Measurements from ENCODE around the gene TSHR.

Gene TSHR

DNA sequence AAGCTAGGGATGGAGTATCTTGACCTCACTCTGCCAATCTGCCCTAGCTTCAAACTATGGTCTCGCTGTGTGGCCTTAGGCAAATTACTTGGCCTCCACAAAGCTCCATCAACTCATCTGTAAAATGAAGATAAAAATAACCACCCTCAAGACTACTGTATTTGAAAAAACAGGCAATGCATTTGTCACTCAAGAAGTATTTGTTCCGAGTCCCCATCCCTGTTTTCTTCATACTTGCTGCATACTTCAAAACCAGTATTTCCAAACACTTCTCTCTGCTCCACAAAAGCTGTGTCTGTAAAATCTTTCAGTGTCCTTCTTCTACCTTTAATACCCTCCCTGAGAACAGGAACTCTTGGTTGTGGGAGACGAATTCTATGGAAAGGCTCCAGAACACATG is 217.5 kb downstream of the TSHR start:
- DNase-seq, result no peak

DNA sequence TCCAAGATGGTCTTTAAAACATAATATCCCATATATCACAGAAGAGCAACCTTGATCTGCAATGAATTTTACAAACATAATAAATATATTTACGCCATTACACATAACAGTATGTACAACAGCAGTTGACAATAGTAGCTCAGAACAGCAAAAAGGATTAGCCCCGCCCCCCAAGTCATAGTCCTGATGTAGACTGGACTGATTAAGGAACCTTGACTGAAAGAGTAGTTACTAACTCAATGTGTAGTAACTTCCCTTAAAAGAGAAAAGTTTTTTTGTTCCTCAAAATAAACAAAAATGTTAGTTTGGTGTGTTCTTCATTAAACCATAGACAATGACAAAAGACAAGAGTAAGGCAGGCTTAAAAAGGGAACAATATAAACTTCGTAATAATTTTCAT is 220.8 kb downstream of the TSHR start:
- DNase-seq, result peak in 4 of 58 donors; percentile 2 to 33 (median 6)

DNA sequence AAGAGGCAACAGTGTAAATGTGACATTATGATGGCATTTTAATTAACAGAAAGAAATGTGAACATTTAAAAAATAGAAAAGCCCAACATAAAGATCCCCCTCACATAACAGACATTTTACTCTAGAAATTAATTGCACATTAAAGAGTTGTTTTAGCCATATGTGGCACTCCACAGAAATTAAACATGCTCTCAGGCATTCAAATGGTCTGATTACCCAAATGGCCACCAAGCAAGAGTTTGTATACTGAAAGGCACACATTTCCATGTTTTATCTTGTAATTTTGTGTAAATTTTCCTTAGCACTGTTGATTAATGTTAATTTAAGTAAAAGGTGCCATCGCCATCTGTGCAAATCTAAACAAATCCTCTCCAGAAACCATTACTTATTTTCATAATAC is 221.8 kb downstream of the TSHR start:
- DNase-seq, result no peak

DNA sequence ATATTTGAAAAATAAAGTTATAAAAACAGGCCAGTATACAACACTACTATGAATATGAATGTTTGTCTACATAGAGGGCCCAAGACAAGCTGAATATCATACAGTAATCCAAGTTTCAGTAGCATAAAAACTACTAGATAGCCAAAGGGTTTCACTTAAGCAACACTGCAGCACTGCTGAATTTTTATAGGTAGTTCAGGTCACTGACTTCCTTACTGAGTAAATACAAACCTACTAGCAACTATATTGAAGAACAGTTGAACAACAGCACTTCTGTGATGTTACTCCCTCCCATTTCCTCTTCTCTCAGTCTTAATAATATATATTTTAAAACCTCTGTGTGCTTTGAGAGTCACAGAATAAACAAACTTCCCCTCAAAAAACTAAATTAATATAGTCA is 222.6 kb downstream of the TSHR start:
- no peak for DNase-seq

DNA sequence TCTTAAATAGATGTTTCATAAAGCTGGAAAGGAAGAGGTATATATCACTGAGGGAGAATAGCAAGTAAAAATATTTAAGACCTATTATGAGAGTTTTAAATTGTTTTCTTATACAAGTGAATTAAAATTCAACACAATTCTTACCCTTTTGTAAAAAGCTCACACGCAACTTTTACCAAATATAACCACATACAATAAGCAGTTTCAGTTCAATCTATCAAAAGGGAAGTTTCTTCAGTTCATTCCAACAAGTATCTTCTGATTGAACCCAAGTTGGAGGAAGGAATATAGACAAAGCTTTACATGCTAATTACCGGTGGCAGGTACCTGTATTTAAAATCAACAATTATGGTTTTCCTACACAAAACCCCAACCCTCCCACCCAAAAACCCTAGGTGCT is 224.2 kb downstream of the TSHR start:
- no peak for DNase-seq

GRCh38 chr14:81187832-81188522 is 232.6 kb downstream of the TSHR start:
- no peak for DNase-seq

DNA sequence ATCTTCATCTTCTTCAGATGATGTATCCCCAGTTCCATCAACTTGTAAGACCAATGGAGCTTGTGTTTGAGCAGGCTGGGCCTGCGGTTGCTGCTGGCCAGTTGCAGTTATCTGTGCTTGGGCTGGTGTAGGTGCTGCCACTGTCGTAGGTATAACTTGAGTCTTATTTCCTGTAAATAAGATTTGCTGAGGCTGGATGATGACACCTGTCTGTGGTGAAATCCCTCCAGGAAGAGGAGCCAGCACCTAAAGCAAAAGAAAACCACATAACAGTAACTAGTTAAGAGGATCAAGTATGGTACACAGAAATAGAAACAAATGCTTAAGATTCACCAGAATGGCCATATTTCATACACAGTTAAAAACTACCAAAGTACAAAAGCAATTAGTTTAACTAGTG is 237.2 kb downstream of the TSHR start:
- no peak for DNase-seq

DNA sequence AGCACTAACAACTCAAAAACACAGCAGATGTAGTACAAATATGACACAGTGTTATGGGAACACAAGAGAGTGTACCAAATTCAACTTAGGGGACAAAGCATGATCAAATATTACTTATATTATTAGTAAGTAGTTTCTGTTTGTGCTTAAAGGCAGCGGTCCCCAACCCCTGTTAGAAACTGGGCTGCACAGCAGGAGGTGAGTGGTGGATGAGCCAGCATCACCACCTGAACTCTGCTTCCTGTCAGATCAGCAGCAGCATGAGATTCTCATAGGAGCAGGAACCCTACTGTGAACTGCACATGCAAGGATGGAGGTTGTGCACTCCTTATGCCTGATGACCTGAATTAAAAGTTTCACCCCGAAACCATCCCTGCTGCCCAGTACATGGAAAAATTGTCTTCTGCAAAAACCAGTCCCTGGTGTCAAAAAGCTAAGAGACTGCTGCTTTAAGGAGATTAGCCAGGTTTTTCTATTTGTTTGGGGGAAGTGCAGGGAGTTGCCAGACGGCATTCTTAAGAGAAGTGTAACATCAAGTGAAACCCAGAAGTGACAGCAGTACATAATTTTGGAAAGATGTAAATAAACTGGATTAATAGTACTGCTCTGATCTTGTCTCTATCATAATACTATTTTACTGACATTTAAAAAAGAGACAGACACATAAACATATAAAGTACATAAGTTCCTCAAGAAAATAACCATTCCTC is 238.7 kb downstream of the TSHR start:
- DNase-seq, result no peak

Data from anterior cingulate cortex (tissue), 58 donors.